ENCODE measurements around the gene ADGRG2. TPM values are rescaled to one million over a fixed set of nuclear protein-coding genes. Genes with fewer than 3 reads are reported as not detected.

Gene ADGRG2
- total RNA-seq, 2 donors from 2014 or later, result 5.2 to 6.0 TPM

GRCh38 chrX:18949944-18950301 is 172.3 kb downstream of the ADGRG2 start:
- 83% methylated on average over 8 of the region's 8 CpGs for WGBS
- H3K27me3 ChIP-seq (replicated peaks; ENCODE audit: insufficient read depth), result no peaks in the 10 kb centered on the region
- no peaks in the 10 kb centered on the region for H3K4me1 ChIP-seq (replicated peaks)
- no peaks in the 10 kb centered on the region for H3K9me3 ChIP-seq
- no peak overlapping the region for H3K4me3 ChIP-seq
- intact Hi-C loops (cut with DNase I), result no loop called here
- DNase-seq (ENCODE audit: low spot score), result no peak
- H3K27ac ChIP-seq, result no peak overlapping the region
- no peaks in the 10 kb centered on the region for H3K36me3 ChIP-seq
- TF ChIP-seq CTCF (IDR thresholded peaks at IDR 0.05) (no peak), POLR2AphosphoS5 (IDR thresholded peaks at IDR 0.05) (no peak), POLR2A (IDR thresholded peaks at IDR 0.05) (no peak)

GRCh38 chrX:18949291-18949943 is 172.9 kb downstream of the ADGRG2 start:
- H3K4me3 ChIP-seq, result no peak overlapping the region
- no peaks in the 10 kb centered on the region for H3K9me3 ChIP-seq
- no peaks in the 10 kb centered on the region for H3K4me1 ChIP-seq (replicated peaks)
- no peak for DNase-seq (ENCODE audit: low spot score)
- H3K27ac ChIP-seq, result no peak overlapping the region
- no peaks in the 10 kb centered on the region for H3K36me3 ChIP-seq
- 71% methylated on average over 4 of the region's 4 CpGs for WGBS
- no peaks in the 10 kb centered on the region for H3K27me3 ChIP-seq (replicated peaks; ENCODE audit: insufficient read depth)
- no peak for TF ChIP-seq CTCF (IDR thresholded peaks at IDR 0.05)
- no peak for TF ChIP-seq POLR2A (IDR thresholded peaks at IDR 0.05)
- no peak for TF ChIP-seq POLR2AphosphoS5 (IDR thresholded peaks at IDR 0.05)
- intact Hi-C loops (cut with DNase I), result no loop called here

- 96% methylated on average over 3 of the region's 4 CpGs for WGBS
- DNase-seq (ENCODE audit: low spot score), result no peak
- TF ChIP-seq POLR2A (IDR thresholded peaks at IDR 0.05), result no peak
- TF ChIP-seq POLR2AphosphoS5 (IDR thresholded peaks at IDR 0.05), result no peak
- no peak for TF ChIP-seq CTCF (IDR thresholded peaks at IDR 0.05)
- Histone ChIP-seq H3K27ac (no peak overlapping the region), H3K36me3 (no peaks in the 10 kb centered on the region), H3K9me3 (no peaks in the 10 kb centered on the region), H3K4me3 (no peak overlapping the region), H3K27me3 (replicated peaks; ENCODE audit: insufficient read depth) (no peaks in the 10 kb centered on the region), H3K4me1 (replicated peaks) (no peaks in the 10 kb centered on the region)
- intact Hi-C loops (cut with DNase I), result no loop called here
Measured at GRCh38 chrX:18946611-18947010, 175.7 kb downstream of the ADGRG2 start.

- DNase-seq (ENCODE audit: low spot score), result no peak
- intact Hi-C loops (cut with DNase I), result no loop called here
- H3K4me1 ChIP-seq (replicated peaks), result no peaks in the 10 kb centered on the region
- no peaks in the 10 kb centered on the region for H3K36me3 ChIP-seq
- H3K4me3 ChIP-seq, result no peak overlapping the region
- no peaks in the 10 kb centered on the region for H3K9me3 ChIP-seq
- H3K27me3 ChIP-seq (replicated peaks; ENCODE audit: insufficient read depth), result no peaks in the 10 kb centered on the region
- no peak for TF ChIP-seq CTCF (IDR thresholded peaks at IDR 0.05)
- no peak for TF ChIP-seq POLR2A (IDR thresholded peaks at IDR 0.05)
- TF ChIP-seq POLR2AphosphoS5 (IDR thresholded peaks at IDR 0.05), result no peak
- H3K27ac ChIP-seq, result no peak overlapping the region
- WGBS, result 98% methylated on average over 6 of the region's 6 CpGs
Measured at GRCh38 chrX:18946157-18946556, 176.1 kb downstream of the ADGRG2 start.

GRCh38 chrX:18945483-18945882 is 176.8 kb downstream of the ADGRG2 start:
- H3K4me1 ChIP-seq (replicated peaks), result no peaks in the 10 kb centered on the region
- WGBS, result 69% methylated on average over 2 of the region's 2 CpGs
- H3K4me3 ChIP-seq, result no peak overlapping the region
- no peaks in the 10 kb centered on the region for H3K9me3 ChIP-seq
- H3K27ac ChIP-seq, result no peak overlapping the region
- no peaks in the 10 kb centered on the region for H3K27me3 ChIP-seq (replicated peaks; ENCODE audit: insufficient read depth)
- H3K36me3 ChIP-seq, result no peaks in the 10 kb centered on the region
- TF ChIP-seq CTCF (IDR thresholded peaks at IDR 0.05), result no peak
- no peak for TF ChIP-seq POLR2AphosphoS5 (IDR thresholded peaks at IDR 0.05)
- no peak for TF ChIP-seq POLR2A (IDR thresholded peaks at IDR 0.05)
- intact Hi-C loops (cut with DNase I), result no loop called here
- DNase-seq (ENCODE audit: low spot score), result no peak
